HG02884 (cell line): ENCODE results near the gene ITGA6.
"Not testable (repeated sequence)": the region's sequence is repeated elsewhere in the genome, so short reads cannot be mapped to it uniquely, and the experiment has no call there.

Experiments
- ATAC-seq: cut with Tn5 transposase; IDR thresholded peaks from one replicate; pipeline ENCODE4 v1.9.1; 2021; ENCODE audit warnings: mild to moderate bottlenecking, moderate library complexity; ENCODE audit not compliant: unreplicated experiment

The ITGA6 gene

GRCh38 chr2:172512810-172513523, 85.6 kb downstream of the ITGA6 start:
- no peak for ATAC-seq

GRCh38 chr2:172513524-172513900, 86.1 kb downstream of the ITGA6 start:
- ATAC-seq = no peak

GRCh38 chr2:172513935-172514586, 86.7 kb downstream of the ITGA6 start:
- no peak for ATAC-seq

GRCh38 chr2:172516299-172516698, 88.9 kb downstream of the ITGA6 start:
- no peak for ATAC-seq

- ATAC-seq = no peak
These were observed 91.6 kb downstream of the ITGA6 start for GRCh38 chr2:172518995-172519394.

- ATAC-seq = no peak
These were observed 98.2 kb downstream of the ITGA6 start for GRCh38 chr2:172525601-172526000.

- no peak for ATAC-seq
These were observed 103.9 kb downstream of the ITGA6 start for GRCh38 chr2:172531309-172531708.

- not testable (repeated sequence) for ATAC-seq
These were observed 105.1 kb downstream of the ITGA6 start for GRCh38 chr2:172532461-172532860.

GRCh38 chr2:172533687-172534086, 106.3 kb downstream of the ITGA6 start:
- ATAC-seq = no peak

- no peak for ATAC-seq
These were observed 107.7 kb downstream of the ITGA6 start for GRCh38 chr2:172535119-172535518.

GRCh38 chr2:172537851-172538250, 110.5 kb downstream of the ITGA6 start:
- not testable (repeated sequence) for ATAC-seq

GRCh38 chr2:172539767-172540166, 112.4 kb downstream of the ITGA6 start:
- no peak for ATAC-seq

GRCh38 chr2:172540421-172540820, 113.0 kb downstream of the ITGA6 start:
- no peak for ATAC-seq

- no peak for ATAC-seq
These were observed 118.2 kb downstream of the ITGA6 start for GRCh38 chr2:172545408-172546075.

GRCh38 chr2:172549131-172549530, 121.7 kb downstream of the ITGA6 start:
- ATAC-seq = no peak

GRCh38 chr2:172549802-172550201, 122.4 kb downstream of the ITGA6 start:
- not testable (repeated sequence) for ATAC-seq

GRCh38 chr2:172550419-172550818, 123.0 kb downstream of the ITGA6 start:
- no peak for ATAC-seq

- no peak for ATAC-seq
These were observed 123.9 kb downstream of the ITGA6 start for GRCh38 chr2:172551271-172551670.

GRCh38 chr2:172552547-172553291, 125.3 kb downstream of the ITGA6 start:
- ATAC-seq = no peak

- no peak for ATAC-seq
These were observed 127.2 kb downstream of the ITGA6 start for GRCh38 chr2:172554352-172555271.

GRCh38 chr2:172555272-172555521, 127.8 kb downstream of the ITGA6 start:
- ATAC-seq = peak; percentile 14
